T-helper 2 cell treated with Interferon-gamma antibody and Interleukin-4, amounts not matched to agents 5 μg/mL and 100 μg/mL, for 36 hours (primary cell): ENCODE measurements around the gene FRK.
"Not testable (repeated sequence)": the region's sequence is repeated elsewhere in the genome, so short reads cannot be mapped to it uniquely, and the experiment has no call there.

Experiments used
- DNase-seq: peaks from one replicate; pipeline ENCODE4 v3.0.0; 2021; ENCODE audit warnings: low spot score
- H3K27ac Mint-ChIP-seq: one replicate; pipeline ENCODE4 v1.8.0; 2021; ENCODE audit warnings: mild to moderate bottlenecking, mixed read lengths
- H3K27me3 Mint-ChIP-seq: one replicate; pipeline ENCODE4 v1.8.0; 2021; ENCODE audit warnings: low read depth, mixed read lengths
- H3K36me3 Mint-ChIP-seq: one replicate; pipeline ENCODE4 v1.8.0; 2021; ENCODE audit warnings: low read depth, mixed read lengths
- H3K4me1 Mint-ChIP-seq: one replicate; pipeline ENCODE4 v1.8.0; 2021; ENCODE audit warnings: low read depth, mixed read lengths
- H3K4me3 Mint-ChIP-seq: one replicate; pipeline ENCODE4 v1.8.0; 2022; ENCODE audit warnings: mild to moderate bottlenecking, moderate library complexity, mixed read lengths
- H3K9me3 Mint-ChIP-seq: one replicate; pipeline ENCODE4 v1.8.0; 2021; ENCODE audit warnings: mixed read lengths

FRK gene

DNA sequence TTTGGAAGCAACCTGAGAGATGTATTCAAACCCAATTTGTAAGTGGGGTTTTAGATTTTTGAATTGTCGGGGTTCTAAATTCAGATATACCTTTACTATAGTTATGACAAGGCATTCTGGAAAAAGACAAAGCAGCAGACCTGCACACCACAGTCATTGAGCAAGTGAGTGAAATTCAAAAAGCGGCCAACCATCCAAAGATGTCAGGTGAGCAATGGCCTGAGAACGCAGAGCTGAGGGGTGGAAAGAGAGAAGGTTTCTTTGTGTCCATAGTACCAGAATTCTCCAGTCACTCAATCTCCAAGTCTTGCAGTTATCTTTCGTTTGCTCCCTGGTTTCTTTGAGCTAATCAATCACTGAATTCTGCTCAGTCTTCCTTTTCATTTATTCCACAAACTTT, 1.8 kb upstream of the FRK start:
- DNase-seq = no peak
- Mint-ChIP-seq H3K27ac (no peak overlapping the region), H3K4me3 (no peak overlapping the region), H3K4me1 (no peaks in the 10 kb centered on the region), H3K27me3 (peaks cover 22% of the 10 kb centered on the region), H3K36me3 (no peaks in the 10 kb centered on the region), H3K9me3 (no peaks in the 10 kb centered on the region)

DNA sequence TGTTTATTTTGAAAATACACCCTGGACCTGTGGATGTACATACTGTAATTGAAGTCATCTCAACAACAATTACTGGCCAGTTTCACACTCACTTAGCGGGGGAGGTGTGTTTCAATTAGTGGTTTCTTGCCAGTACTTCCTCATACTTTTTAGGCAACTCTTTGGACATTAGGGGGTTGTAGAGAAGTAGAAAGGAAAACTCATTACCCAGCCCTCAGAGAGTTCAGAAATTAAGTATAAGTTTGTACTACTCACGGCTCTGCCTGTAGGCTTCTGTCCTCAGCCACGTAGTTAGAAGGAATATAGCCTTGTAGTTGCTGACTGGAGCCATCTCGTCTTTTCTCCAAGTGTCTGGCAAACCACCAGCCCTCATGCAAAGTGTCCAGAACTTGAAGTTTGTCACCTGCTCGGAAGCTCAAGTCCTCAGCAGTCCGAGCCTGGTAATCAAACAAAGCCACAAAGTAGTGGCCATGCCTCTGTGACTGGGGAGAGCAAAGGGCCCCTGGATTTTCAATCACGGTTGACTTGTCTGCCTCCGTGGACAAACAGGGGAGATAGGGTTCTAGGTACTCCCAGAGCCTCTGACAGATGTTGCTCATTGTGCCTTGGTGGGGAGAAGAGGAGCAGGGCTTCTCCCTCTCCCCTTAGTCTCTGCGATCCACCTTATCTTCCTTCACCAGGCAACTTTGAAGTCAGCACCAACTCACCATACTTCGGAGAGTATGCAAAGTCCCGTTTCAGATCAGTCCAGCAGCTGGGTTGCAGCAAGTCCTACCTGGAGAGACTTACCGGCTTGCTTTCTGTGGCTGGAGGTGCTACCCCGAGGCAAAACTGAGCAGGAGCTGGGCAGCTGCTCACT, 749 bp downstream of the FRK start:
- H3K36me3 Mint-ChIP-seq = no peaks in the 10 kb centered on the region
- H3K4me3 Mint-ChIP-seq = no peak overlapping the region
- no peak for DNase-seq
- no peak overlapping the region for H3K27ac Mint-ChIP-seq
- no peaks in the 10 kb centered on the region for H3K9me3 Mint-ChIP-seq
- H3K4me1 Mint-ChIP-seq = no peaks in the 10 kb centered on the region
- H3K27me3 Mint-ChIP-seq = peaks cover 20% of the 10 kb centered on the region

- no peaks in the 10 kb centered on the region for H3K4me1 Mint-ChIP-seq
- H3K36me3 Mint-ChIP-seq = no peaks in the 10 kb centered on the region
- DNase-seq = no peak
- H3K27me3 Mint-ChIP-seq = peaks cover 14% of the 10 kb centered on the region
- no peak overlapping the region for H3K27ac Mint-ChIP-seq
- no peaks in the 10 kb centered on the region for H3K9me3 Mint-ChIP-seq
- no peak overlapping the region for H3K4me3 Mint-ChIP-seq
These were observed 2.9 kb downstream of the FRK start for GRCh38 chr6:116057766-116058165.

DNA sequence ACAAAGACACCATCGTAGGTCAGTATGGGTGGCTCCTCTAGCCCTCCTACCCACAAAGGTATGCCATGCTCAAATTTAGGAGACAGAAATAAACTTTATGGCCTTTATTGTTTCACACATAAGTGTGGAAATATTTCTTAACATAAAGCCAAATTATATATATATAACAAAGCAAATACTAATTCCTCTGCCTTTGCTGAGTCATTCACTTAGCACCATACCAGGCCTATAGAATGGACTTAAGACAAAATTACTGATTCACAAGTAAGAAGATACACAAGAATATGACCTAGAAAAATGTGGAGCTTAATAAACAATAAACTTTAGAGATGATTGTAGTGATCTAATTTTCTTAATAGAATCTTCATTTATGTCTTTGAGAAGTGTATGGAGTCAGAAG, 5.2 kb downstream of the FRK start:
- Mint-ChIP-seq H3K9me3 (no peaks in the 10 kb centered on the region), H3K36me3 (no peaks in the 10 kb centered on the region), H3K27ac (no peak overlapping the region), H3K27me3 (peaks cover 14% of the 10 kb centered on the region), H3K4me3 (no peak overlapping the region), H3K4me1 (no peaks in the 10 kb centered on the region)
- DNase-seq = no peak

DNA sequence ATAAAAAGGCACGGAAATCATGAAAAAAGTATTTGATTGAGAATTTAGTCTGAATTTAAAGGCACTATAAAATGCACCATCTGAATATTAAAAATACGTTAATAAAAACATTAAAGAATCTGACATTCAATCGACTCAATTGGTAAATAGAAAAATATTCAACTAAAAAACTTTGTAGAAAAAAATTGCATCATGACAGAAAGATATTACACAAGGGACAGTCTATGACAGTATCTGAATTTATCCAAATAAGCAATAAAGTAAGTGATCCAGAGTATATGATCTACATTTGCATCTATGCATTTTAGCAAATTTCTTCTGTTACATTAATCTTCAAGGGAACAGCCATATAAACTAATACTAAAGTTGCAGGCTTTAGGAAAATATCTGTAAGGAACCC, 9.4 kb downstream of the FRK start:
- Mint-ChIP-seq H3K36me3 (no peaks in the 10 kb centered on the region), H3K27ac (no peak overlapping the region), H3K27me3 (peaks cover 15% of the 10 kb centered on the region), H3K9me3 (no peaks in the 10 kb centered on the region), H3K4me1 (no peaks in the 10 kb centered on the region), H3K4me3 (no peak overlapping the region)
- DNase-seq = no peak

- Mint-ChIP-seq H3K27ac (no peak overlapping the region), H3K36me3 (no peaks in the 10 kb centered on the region), H3K4me1 (no peaks in the 10 kb centered on the region), H3K27me3 (peaks cover 15% of the 10 kb centered on the region), H3K9me3 (no peaks in the 10 kb centered on the region), H3K4me3 (no peak overlapping the region)
- no peak for DNase-seq
These were observed 10.0 kb downstream of the FRK start for GRCh38 chr6:116050737-116051136.

DNA sequence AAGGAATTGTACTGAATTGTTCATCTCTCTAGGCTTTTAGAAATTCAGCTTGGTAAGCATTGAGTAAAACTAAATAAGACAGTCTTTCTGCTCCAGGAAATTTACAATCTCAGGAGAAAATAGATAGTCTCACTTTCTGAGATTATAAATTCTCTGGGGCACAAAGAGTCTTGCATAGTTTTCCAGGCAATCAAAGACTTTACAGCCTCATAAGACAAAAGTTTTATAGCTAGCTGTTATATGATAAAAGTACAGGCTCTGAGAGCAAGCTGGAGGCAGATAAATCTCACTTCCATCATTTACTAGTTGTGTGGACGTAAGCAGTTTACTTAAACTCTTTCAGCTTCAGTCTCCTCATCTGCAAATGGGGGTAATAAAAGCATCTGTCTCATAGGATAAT, 11.4 kb downstream of the FRK start:
- Mint-ChIP-seq H3K9me3 (peaks cover 3% of the 10 kb centered on the region), H3K4me3 (no peak overlapping the region), H3K27ac (no peak overlapping the region), H3K36me3 (no peaks in the 10 kb centered on the region), H3K27me3 (peaks cover 19% of the 10 kb centered on the region), H3K4me1 (no peaks in the 10 kb centered on the region)
- DNase-seq = no peak

GRCh38 chr6:116047173-116047933, 13.3 kb downstream of the FRK start:
- H3K36me3 Mint-ChIP-seq = no peaks in the 10 kb centered on the region
- peaks cover 19% of the 10 kb centered on the region for H3K27me3 Mint-ChIP-seq
- H3K27ac Mint-ChIP-seq = no peak overlapping the region

DNA sequence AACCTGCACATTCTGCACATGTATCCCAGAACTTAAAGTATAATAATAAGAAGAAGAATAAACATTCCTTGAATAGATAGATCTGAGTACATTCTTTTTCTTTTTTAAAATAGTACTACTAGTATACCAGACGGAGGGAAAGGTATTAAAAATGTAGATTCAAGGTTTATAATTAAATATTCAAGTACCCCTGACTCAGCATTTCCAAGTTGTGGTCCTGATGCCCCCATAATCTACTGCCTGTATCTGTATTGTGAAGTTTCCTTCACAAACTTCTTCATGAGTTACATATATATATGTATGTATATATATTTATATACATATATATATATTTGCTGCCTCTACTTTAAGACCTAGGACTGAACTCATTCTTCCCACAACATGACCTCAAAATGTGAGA, 14.0 kb downstream of the FRK start:
- no peak for DNase-seq
- Mint-ChIP-seq H3K36me3 (no peaks in the 10 kb centered on the region), H3K4me1 (no peaks in the 10 kb centered on the region), H3K4me3 (no peak overlapping the region), H3K27me3 (peaks cover 18% of the 10 kb centered on the region), H3K27ac (no peak overlapping the region), H3K9me3 (peaks cover 3% of the 10 kb centered on the region)

More at GRCh38 chr6:116047173-116047933, 13.3 kb downstream of the FRK start:
- Mint-ChIP-seq H3K4me3 (no peak overlapping the region), H3K4me1 (no peaks in the 10 kb centered on the region), H3K9me3 (peaks cover 3% of the 10 kb centered on the region)
- no peak for DNase-seq

GRCh38 chr6:116046272-116046671, 14.4 kb downstream of the FRK start:
- not testable (repeated sequence) for H3K27ac Mint-ChIP-seq, DNase-seq, H3K36me3 Mint-ChIP-seq, H3K4me3 Mint-ChIP-seq, H3K4me1 Mint-ChIP-seq, H3K9me3 Mint-ChIP-seq
- peaks cover 18% of the 10 kb centered on the region for H3K27me3 Mint-ChIP-seq

DNA sequence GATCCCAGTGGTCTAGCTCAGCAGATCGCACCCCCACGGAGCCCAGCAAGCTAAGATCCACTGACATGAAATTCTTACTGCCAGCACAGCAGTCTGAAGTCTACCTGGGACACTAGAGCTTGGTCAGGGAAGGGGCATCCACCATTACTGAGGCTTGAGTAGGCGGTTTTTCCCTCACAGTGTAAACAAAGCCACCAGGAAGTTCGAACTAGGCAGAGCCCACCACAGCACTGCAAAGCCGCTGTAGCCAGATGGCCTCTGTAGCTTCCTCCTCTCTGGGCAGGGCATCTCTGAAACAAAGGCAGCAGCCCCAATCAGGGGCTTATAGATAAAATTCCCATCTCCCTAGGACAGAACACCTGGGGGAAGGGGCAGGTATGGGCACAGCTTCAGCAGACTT, 18.8 kb downstream of the FRK start:
- Mint-ChIP-seq H3K9me3 (peaks cover 3% of the 10 kb centered on the region), H3K27me3 (peaks cover 8% of the 10 kb centered on the region), H3K36me3 (no peaks in the 10 kb centered on the region), H3K4me3 (no peak overlapping the region), H3K27ac (no peak overlapping the region), H3K4me1 (no peaks in the 10 kb centered on the region)
- no peak for DNase-seq

DNA sequence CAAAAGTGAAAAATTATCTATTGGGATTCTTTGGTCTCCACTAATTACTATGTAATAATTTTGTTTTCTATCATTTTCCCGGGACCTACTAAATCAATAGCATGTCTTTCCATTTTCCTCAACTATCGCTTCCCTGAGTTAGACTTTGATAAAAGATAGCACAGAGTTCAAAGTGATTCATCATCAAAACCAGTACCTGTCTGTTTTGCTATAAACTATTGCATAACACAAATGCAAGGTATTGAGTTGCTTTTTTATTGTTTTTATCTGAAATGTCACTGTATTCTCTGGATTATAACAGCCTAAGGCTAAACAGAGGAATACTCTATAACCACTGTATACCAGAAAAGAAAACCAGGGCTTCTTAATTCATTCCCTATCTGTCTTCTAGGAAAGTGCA, 19.7 kb downstream of the FRK start:
- Mint-ChIP-seq H3K9me3 (peaks cover 3% of the 10 kb centered on the region), H3K4me3 (no peak overlapping the region), H3K27me3 (peaks cover 13% of the 10 kb centered on the region), H3K36me3 (no peaks in the 10 kb centered on the region), H3K27ac (no peak overlapping the region), H3K4me1 (no peaks in the 10 kb centered on the region)
- DNase-seq = no peak

- H3K27me3 Mint-ChIP-seq = peaks cover 18% of the 10 kb centered on the region
- no peaks in the 10 kb centered on the region for H3K4me1 Mint-ChIP-seq
- no peaks in the 10 kb centered on the region for H3K36me3 Mint-ChIP-seq
- no peak for DNase-seq
- no peaks in the 10 kb centered on the region for H3K9me3 Mint-ChIP-seq
- H3K4me3 Mint-ChIP-seq = no peak overlapping the region
- H3K27ac Mint-ChIP-seq = no peak overlapping the region
These were observed 23.8 kb downstream of the FRK start for GRCh38 chr6:116036885-116037284.

DNA sequence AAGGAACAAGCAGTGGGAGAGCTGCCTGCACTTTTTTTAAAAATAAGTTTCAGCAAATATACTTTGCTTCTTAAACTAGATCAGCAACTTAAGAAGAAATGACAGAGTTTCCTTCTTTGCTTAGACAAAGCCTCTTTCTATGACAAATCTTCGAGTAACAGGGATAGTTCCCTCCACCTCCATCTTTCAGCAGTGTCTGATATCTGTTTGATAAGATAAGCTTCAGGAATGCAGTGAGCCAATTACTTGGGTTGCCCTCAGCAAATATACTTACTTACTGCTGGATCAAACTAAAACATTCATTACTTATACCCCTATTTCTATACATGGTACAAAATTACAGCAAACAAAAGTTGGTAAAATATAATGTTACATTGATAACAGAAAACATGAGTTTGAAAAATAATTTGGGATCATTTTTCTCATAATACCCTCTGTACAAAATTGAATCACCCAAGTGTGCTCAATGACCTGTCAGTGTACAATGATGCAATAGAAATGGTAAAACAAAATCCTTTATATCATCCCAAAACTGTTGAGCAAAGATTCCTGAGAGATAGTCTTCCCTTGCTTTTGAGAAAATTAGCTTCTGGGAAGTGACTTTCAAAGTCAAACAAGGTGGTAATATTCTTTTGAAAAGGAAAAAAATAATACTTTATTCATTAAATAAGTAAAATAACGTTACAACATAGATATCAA, 24.5 kb downstream of the FRK start:
- H3K27me3 Mint-ChIP-seq = peaks cover 18% of the 10 kb centered on the region
- H3K4me1 Mint-ChIP-seq = no peaks in the 10 kb centered on the region
- no peak overlapping the region for H3K27ac Mint-ChIP-seq

More for the DNA sequence above, 24.5 kb downstream of the FRK start:
- DNase-seq = no peak
- Mint-ChIP-seq H3K4me3 (no peak overlapping the region), H3K36me3 (no peaks in the 10 kb centered on the region), H3K9me3 (no peaks in the 10 kb centered on the region)
